ENCODE results near the gene RIPOR3. TPM values are rescaled to one million over a fixed set of nuclear protein-coding genes. Genes with fewer than 3 reads are reported as not detected.
A peak's percentile ranks its signal among the peaks of the same experiment; 100 is the strongest.

Gene RIPOR3
- total and polyA plus RNA-seq, 5 donors from 2014 or later: 0.69 to 1.9 (median 1.3) TPM

GRCh38 chr20:50565383-50565782 is 126.0 kb downstream of the RIPOR3 start:
- no peaks in the 10 kb centered on the region for H3K27me3 ChIP-seq (ENCODE audit: control insufficient read depth, insufficient read depth, low read length)
- H3K9me3 Mint-ChIP-seq: no peaks in the 10 kb centered on the region
- peaks cover 24% of the 10 kb centered on the region for H3K4me1 ChIP-seq (ENCODE audit: control insufficient read depth, insufficient read depth, low read length, poor library complexity, severe bottlenecking)
- H3K9me3 ChIP-seq (ENCODE audit: control insufficient read depth in 2 of 2, low read length in 2 of 2): no peaks in the 10 kb centered on the region
- H3K4me3 Mint-ChIP-seq: no peak overlapping the region
- no peak overlapping the region for H3K4me3 ChIP-seq (ENCODE audit: low read depth, low read length)
- peak overlapping the region in 2 of 3 donors; percentile 47 to 68 for H3K27ac Mint-ChIP-seq
- H3K4me1 Mint-ChIP-seq: peaks cover 28 to 72% (median 56%) of the 10 kb centered on the region in 4 donors
- peaks cover 39% of the 10 kb centered on the region for H3K36me3 Mint-ChIP-seq
- H3K36me3 ChIP-seq (ENCODE audit: control insufficient read depth, insufficient read depth, low read length): peaks cover 60% of the 10 kb centered on the region
- no peak overlapping the region for H3K27ac ChIP-seq (ENCODE audit: insufficient read depth, low read length, poor library complexity, severe bottlenecking)
- DNase-seq (no peak), ATAC-seq (ENCODE audit: low read depth in 2 of 2) (no peak)
- H3K27me3 Mint-ChIP-seq: no peaks in the 10 kb centered on the region

DNA sequence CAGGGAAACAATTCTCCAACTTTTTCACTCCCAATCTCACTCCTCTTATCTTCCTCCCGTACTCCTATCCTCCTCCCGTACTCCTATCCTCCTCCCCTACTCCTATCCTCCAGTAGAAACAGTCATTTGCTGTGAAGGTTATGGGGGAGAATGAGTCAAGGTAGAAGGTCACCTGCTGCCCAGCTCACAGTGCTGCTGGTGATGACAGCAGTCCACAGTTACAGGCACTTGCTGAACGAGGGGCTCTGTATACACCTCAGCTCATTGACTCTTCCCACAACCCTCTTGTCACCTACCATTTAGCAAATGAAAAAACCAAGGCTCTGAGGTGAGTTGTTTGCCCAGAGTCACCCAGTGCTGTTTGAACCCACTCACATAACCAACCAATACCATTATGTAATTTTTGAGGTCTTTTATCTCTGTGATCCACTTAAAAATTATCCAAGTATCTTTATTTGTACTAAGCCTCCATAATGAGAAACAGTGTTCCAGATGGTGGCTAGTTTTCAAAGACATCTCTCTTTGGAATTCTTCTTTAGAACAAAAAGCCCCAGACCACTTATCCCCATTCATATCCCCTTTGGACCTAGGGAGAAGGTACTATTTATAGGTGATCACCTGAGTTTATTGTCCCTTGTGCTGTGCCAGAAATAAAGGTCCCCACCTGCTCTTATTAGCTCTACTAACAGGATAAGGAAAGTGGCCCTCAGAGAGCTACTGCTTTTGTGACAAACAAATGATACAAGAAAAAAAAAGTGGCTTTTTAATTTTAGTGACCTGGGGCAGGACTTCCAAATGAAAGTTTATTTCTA is 128.0 kb downstream of the RIPOR3 start:
- H3K9me3 Mint-ChIP-seq: no peaks in the 10 kb centered on the region
- Histone ChIP-seq H3K9me3 (ENCODE audit: control insufficient read depth in 2 of 2, low read length in 2 of 2) (no peaks in the 10 kb centered on the region), H3K36me3 (ENCODE audit: control insufficient read depth, insufficient read depth, low read length) (peaks cover 49% of the 10 kb centered on the region), H3K27me3 (ENCODE audit: control insufficient read depth, insufficient read depth, low read length) (no peaks in the 10 kb centered on the region), H3K27ac (ENCODE audit: insufficient read depth, low read length, poor library complexity, severe bottlenecking) (no peak overlapping the region), H3K4me1 (ENCODE audit: control insufficient read depth, insufficient read depth, low read length, poor library complexity, severe bottlenecking) (peaks cover 17% of the 10 kb centered on the region), H3K4me3 (ENCODE audit: low read depth, low read length) (no peak overlapping the region)
- no peak for ATAC-seq (ENCODE audit: low read depth in 2 of 2)
- H3K4me1 Mint-ChIP-seq: peaks cover 30 to 72% (median 58%) of the 10 kb centered on the region in 4 donors
- DNase-seq: no peak
- H3K27me3 Mint-ChIP-seq: no peaks in the 10 kb centered on the region
- peaks cover 27% of the 10 kb centered on the region for H3K36me3 Mint-ChIP-seq
- H3K4me3 Mint-ChIP-seq: peak overlapping the region in 3 of 4 donors; percentile 6 to 35 (median 12)
- peak overlapping the region; percentile 47 to 58 (median 52) for H3K27ac Mint-ChIP-seq

DNA sequence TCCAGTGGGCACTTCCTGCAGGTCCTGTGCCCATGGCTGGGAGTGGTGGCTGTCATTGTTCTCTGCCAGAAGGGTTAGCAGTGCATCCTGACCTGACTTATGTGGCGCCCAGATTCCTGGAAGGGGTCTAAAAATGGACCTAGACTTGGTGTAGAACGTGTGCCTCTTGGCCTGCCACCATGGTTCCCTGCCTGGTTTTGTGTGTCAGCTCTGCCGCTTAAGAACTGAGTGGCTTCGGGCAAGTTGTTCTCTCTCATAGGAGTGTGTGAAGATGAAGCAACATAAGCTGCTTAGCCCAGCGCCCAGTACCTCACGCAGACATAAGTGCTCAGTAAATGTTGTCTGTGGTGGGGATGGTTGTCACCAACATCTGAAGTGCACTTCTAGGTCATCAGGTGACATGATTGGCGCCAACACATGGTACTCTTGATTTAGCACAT is 129.1 kb downstream of the RIPOR3 start:
- Histone ChIP-seq H3K36me3 (ENCODE audit: control insufficient read depth, insufficient read depth, low read length) (peaks cover 39% of the 10 kb centered on the region), H3K4me3 (ENCODE audit: low read depth, low read length) (no peak overlapping the region), H3K27ac (ENCODE audit: insufficient read depth, low read length, poor library complexity, severe bottlenecking) (peak overlapping the region; percentile 45), H3K27me3 (ENCODE audit: control insufficient read depth, insufficient read depth, low read length) (no peaks in the 10 kb centered on the region), H3K9me3 (ENCODE audit: control insufficient read depth in 2 of 2, low read length in 2 of 2) (no peaks in the 10 kb centered on the region), H3K4me1 (ENCODE audit: control insufficient read depth, insufficient read depth, low read length, poor library complexity, severe bottlenecking) (peaks cover 17% of the 10 kb centered on the region)
- peaks cover 30 to 73% (median 55%) of the 10 kb centered on the region in 4 donors for H3K4me1 Mint-ChIP-seq
- DNase-seq: no peak
- peak overlapping the region in 1 of 4 donors; percentile 42 for H3K4me3 Mint-ChIP-seq
- peaks cover 24% of the 10 kb centered on the region for H3K36me3 Mint-ChIP-seq
- ATAC-seq (ENCODE audit: low read depth in 2 of 2): no peak
- H3K27ac Mint-ChIP-seq: peak overlapping the region in 2 of 3 donors; percentile 47 to 82
- H3K27me3 Mint-ChIP-seq: no peaks in the 10 kb centered on the region
- no peaks in the 10 kb centered on the region for H3K9me3 Mint-ChIP-seq

- DNase-seq: peak in 1 of 3 donors; percentile 68
- Histone ChIP-seq H3K27ac (ENCODE audit: insufficient read depth, low read length, poor library complexity, severe bottlenecking) (peak overlapping the region; percentile 45), H3K4me3 (ENCODE audit: low read depth, low read length) (peak overlapping the region; percentile 6), H3K27me3 (ENCODE audit: control insufficient read depth, insufficient read depth, low read length) (no peaks in the 10 kb centered on the region), H3K36me3 (ENCODE audit: control insufficient read depth, insufficient read depth, low read length) (peaks cover 39% of the 10 kb centered on the region), H3K9me3 (ENCODE audit: control insufficient read depth in 2 of 2, low read length in 2 of 2) (no peaks in the 10 kb centered on the region), H3K4me1 (ENCODE audit: control insufficient read depth, insufficient read depth, low read length, poor library complexity, severe bottlenecking) (peaks cover 17% of the 10 kb centered on the region)
- H3K36me3 Mint-ChIP-seq: peaks cover 20% of the 10 kb centered on the region
- ATAC-seq (ENCODE audit: low read depth in 2 of 2): peak; percentile 78 to 84
- no peaks in the 10 kb centered on the region for H3K27me3 Mint-ChIP-seq
- H3K4me3 Mint-ChIP-seq: peak overlapping the region; percentile 13 to 64 (median 34)
- peak overlapping the region; percentile 47 to 90 (median 82) for H3K27ac Mint-ChIP-seq
- no peaks in the 10 kb centered on the region for H3K9me3 Mint-ChIP-seq
- H3K4me1 Mint-ChIP-seq: peaks cover 30 to 70% (median 54%) of the 10 kb centered on the region in 4 donors
These were observed 129.8 kb downstream of the RIPOR3 start for GRCh38 chr20:50561379-50562078.

DNA sequence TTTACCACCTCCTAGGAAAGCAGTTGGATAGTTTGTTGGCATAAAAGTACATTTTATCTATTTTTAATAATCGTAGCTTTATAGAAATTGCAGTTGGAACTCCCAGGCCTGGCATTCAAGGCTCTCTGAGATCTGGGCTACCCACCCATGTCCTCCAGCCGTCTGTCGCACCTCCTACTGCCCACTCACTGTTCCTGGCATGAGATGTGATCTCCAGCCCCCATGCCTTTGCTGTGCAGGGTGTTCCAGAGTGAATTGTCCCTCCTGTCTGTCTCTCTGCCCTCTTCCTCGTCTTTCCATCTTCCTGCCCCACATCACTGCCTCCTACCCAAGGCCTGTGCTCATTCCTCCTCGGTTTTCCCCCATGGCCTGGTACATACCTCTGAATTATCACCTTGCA is 130.5 kb downstream of the RIPOR3 start:
- Histone ChIP-seq H3K4me1 (ENCODE audit: control insufficient read depth, insufficient read depth, low read length, poor library complexity, severe bottlenecking) (peaks cover 17% of the 10 kb centered on the region), H3K4me3 (ENCODE audit: low read depth, low read length) (peak overlapping the region; percentile 6), H3K27ac (ENCODE audit: insufficient read depth, low read length, poor library complexity, severe bottlenecking) (peak overlapping the region; percentile 45), H3K9me3 (ENCODE audit: control insufficient read depth in 2 of 2, low read length in 2 of 2) (no peaks in the 10 kb centered on the region), H3K36me3 (ENCODE audit: control insufficient read depth, insufficient read depth, low read length) (peaks cover 34% of the 10 kb centered on the region), H3K27me3 (ENCODE audit: control insufficient read depth, insufficient read depth, low read length) (no peaks in the 10 kb centered on the region)
- Mint-ChIP-seq H3K27ac (peak overlapping the region; percentile 47 to 89 (median 82)), H3K4me3 (peak overlapping the region in 3 of 4 donors; percentile 13 to 64 (median 54)), H3K36me3 (peaks cover 17% of the 10 kb centered on the region), H3K27me3 (no peaks in the 10 kb centered on the region), H3K9me3 (no peaks in the 10 kb centered on the region), H3K4me1 (peaks cover 30 to 70% (median 57%) of the 10 kb centered on the region in 4 donors)
- ATAC-seq (ENCODE audit: low read depth in 2 of 2): no peak
- DNase-seq: no peak

DNA sequence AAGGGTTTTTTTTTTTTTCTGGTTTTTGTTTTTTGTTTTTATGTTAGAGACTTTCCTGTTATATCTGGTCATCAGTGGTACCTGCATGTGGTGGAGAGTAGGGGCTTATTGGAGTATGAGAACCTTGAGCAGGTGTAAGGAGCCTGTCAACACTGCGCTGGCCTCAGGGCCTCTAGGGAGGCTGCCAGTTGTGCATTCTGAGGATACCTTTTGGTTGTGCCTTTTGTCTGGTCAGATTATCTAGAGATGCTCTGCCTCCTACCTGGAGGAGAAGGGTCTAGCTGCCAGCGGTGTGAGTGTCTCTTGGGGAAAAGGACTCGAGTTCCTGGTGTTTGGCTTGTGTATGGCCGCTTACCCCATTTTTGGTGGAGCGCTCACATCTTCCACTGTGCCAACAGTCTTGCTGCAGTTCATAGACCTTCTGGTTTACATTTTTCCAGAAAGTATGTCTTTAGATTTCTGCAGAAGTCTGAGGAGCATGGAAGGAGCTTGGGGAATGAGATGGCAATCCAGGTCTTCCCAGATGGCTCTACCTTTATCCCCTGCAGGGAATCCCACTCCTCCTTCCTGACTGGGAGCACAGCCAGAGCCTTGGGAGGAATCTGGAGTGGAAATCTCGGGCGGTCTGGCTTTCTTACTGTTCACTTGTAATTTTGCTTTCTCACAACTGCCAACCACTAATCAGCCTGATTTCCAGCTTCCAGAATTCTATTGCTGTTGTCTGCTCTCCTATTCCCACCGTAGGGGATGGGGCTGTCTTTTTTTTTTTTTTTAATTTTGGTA is 131.3 kb downstream of the RIPOR3 start:
- Mint-ChIP-seq H3K27me3 (no peaks in the 10 kb centered on the region), H3K4me1 (peaks cover 30 to 72% (median 53%) of the 10 kb centered on the region in 4 donors), H3K9me3 (no peaks in the 10 kb centered on the region), H3K4me3 (peak overlapping the region in 1 of 4 donors; percentile 8), H3K27ac (peak overlapping the region in 2 of 3 donors; percentile 47 to 90), H3K36me3 (peaks cover 17% of the 10 kb centered on the region)
- Histone ChIP-seq H3K4me3 (ENCODE audit: low read depth, low read length) (no peak overlapping the region), H3K9me3 (ENCODE audit: control insufficient read depth in 2 of 2, low read length in 2 of 2) (no peaks in the 10 kb centered on the region), H3K27me3 (ENCODE audit: control insufficient read depth, insufficient read depth, low read length) (no peaks in the 10 kb centered on the region), H3K36me3 (ENCODE audit: control insufficient read depth, insufficient read depth, low read length) (peaks cover 26% of the 10 kb centered on the region), H3K27ac (ENCODE audit: insufficient read depth, low read length, poor library complexity, severe bottlenecking) (no peak overlapping the region), H3K4me1 (ENCODE audit: control insufficient read depth, insufficient read depth, low read length, poor library complexity, severe bottlenecking) (peaks cover 17% of the 10 kb centered on the region)
- DNase-seq: no peak
- no peak for ATAC-seq (ENCODE audit: low read depth in 2 of 2)

- Mint-ChIP-seq H3K9me3 (no peaks in the 10 kb centered on the region), H3K27ac (peak overlapping the region in 2 of 3 donors; percentile 3 to 47), H3K27me3 (no peaks in the 10 kb centered on the region), H3K4me1 (peaks cover 30 to 68% (median 49%) of the 10 kb centered on the region in 4 donors), H3K36me3 (peaks cover 17% of the 10 kb centered on the region), H3K4me3 (peak overlapping the region in 1 of 4 donors; percentile 8)
- peaks cover 17% of the 10 kb centered on the region for H3K4me1 ChIP-seq (ENCODE audit: control insufficient read depth, insufficient read depth, low read length, poor library complexity, severe bottlenecking)
- peaks cover 21% of the 10 kb centered on the region for H3K36me3 ChIP-seq (ENCODE audit: control insufficient read depth, insufficient read depth, low read length)
- H3K27ac ChIP-seq (ENCODE audit: insufficient read depth, low read length, poor library complexity, severe bottlenecking): no peak overlapping the region
- ATAC-seq (ENCODE audit: low read depth in 2 of 2) (no peak), DNase-seq (no peak)
- no peaks in the 10 kb centered on the region for H3K9me3 ChIP-seq (ENCODE audit: control insufficient read depth in 2 of 2, low read length in 2 of 2)
- no peak overlapping the region for H3K4me3 ChIP-seq (ENCODE audit: low read depth, low read length)
- no peaks in the 10 kb centered on the region for H3K27me3 ChIP-seq (ENCODE audit: control insufficient read depth, insufficient read depth, low read length)
These were observed 132.2 kb downstream of the RIPOR3 start for GRCh38 chr20:50559149-50559548.
